ENCODE data around the gene NDUFS4.

The NDUFS4 gene

DNA sequence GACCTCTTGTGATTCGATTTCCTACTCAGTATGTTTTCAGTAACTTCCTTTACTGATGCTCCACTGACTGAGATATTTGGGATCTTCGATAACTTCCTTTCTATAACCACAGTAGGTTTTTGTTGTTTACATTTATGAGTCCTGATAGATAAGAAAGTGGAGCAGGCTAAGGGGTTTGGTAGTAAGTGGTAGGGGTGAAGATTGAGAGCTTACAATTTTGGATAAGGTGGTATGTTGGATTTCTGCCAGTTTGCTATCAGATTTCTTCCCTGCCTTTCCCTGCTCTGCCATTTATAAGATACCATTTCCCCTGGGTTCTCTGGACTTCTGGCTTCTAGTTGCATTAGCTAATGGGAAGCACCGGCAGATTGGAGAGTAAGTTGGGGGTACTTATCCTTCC lies 7.9 kb upstream of the NDUFS4 start:
- Histone ChIP-seq H3K36me3 (ENCODE audit: control insufficient read depth, insufficient read depth, low read length) (no peaks in the 10 kb centered on the region), H3K4me3 (ENCODE audit: low read length) (no peak overlapping the region), H3K9ac (ENCODE audit: low read length) (no peak overlapping the region), H3K9me3 (ENCODE audit: control insufficient read depth, low read length) (no peaks in the 10 kb centered on the region), H3K4me1 (ENCODE audit: control insufficient read depth, insufficient read depth, low read length) (peaks cover 8% of the 10 kb centered on the region), H3K27me3 (ENCODE audit: control insufficient read depth, insufficient read depth, low read length) (no peaks in the 10 kb centered on the region)

- Histone ChIP-seq H3K27me3 (ENCODE audit: control insufficient read depth, insufficient read depth, low read length) (no peaks in the 10 kb centered on the region), H3K9ac (ENCODE audit: low read length) (no peak overlapping the region), H3K36me3 (ENCODE audit: control insufficient read depth, insufficient read depth, low read length) (no peaks in the 10 kb centered on the region), H3K4me1 (ENCODE audit: control insufficient read depth, insufficient read depth, low read length) (no peaks in the 10 kb centered on the region), H3K9me3 (ENCODE audit: control insufficient read depth, low read length) (no peaks in the 10 kb centered on the region), H3K4me3 (ENCODE audit: low read length) (no peak overlapping the region)
Observed at GRCh38 chr5:53554444-53554843, 6.0 kb upstream of the NDUFS4 start.

DNA sequence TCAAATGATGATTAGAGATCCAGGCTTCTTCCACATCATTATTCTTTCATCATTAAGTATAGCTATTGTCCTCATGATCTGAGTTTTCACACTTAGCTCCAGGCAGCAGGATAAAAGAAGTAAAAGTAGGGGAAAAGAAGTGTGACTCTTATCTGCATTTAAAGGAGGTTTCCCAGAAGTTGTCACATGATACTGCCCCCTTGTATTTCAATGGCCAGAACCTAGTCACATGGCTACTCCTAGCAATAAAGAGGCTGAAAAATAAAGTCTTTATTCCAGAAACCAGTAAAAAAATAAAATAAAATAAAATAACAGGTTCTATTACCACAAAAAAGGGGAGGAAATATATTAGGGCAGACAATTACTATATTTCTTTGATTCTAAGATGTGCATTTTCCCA lies 5.3 kb upstream of the NDUFS4 start:
- H3K4me3 ChIP-seq (ENCODE audit: low read length), result no peak overlapping the region
- no peaks in the 10 kb centered on the region for H3K36me3 ChIP-seq (ENCODE audit: control insufficient read depth, insufficient read depth, low read length)
- no peak overlapping the region for H3K9ac ChIP-seq (ENCODE audit: low read length)

DNA sequence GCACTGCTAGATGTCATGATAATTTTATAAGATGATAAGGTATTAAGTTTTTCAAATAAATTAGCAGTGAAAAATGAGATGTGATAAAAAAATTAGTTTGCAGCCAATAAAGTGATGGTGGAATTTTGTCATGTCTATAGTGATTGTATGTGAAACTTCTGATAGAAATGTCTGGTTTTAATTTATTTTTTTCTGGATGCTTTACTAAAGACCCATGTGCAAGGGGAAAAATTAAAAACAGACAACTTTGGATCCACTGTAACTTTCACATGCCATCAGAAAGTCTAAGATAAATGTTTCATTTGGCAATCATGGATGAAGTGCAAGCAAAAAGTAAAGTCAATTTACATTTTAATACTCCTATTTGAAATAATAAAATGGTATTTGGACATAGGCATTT lies 4.4 kb upstream of the NDUFS4 start:
- no peaks in the 10 kb centered on the region for H3K27me3 ChIP-seq (ENCODE audit: control insufficient read depth, insufficient read depth, low read length)
- H3K36me3 ChIP-seq (ENCODE audit: control insufficient read depth, insufficient read depth, low read length), result no peaks in the 10 kb centered on the region
- H3K9me3 ChIP-seq (ENCODE audit: control insufficient read depth, low read length), result no peaks in the 10 kb centered on the region
- H3K4me1 ChIP-seq (ENCODE audit: control insufficient read depth, insufficient read depth, low read length), result peaks cover 7% of the 10 kb centered on the region
- no peak overlapping the region for H3K4me3 ChIP-seq (ENCODE audit: low read length)
- no peak overlapping the region for H3K9ac ChIP-seq (ENCODE audit: low read length)

More for the DNA sequence above, 5.3 kb upstream of the NDUFS4 start:
- H3K9me3 ChIP-seq (ENCODE audit: control insufficient read depth, low read length), result no peaks in the 10 kb centered on the region
- peaks cover 5% of the 10 kb centered on the region for H3K4me1 ChIP-seq (ENCODE audit: control insufficient read depth, insufficient read depth, low read length)
- H3K27me3 ChIP-seq (ENCODE audit: control insufficient read depth, insufficient read depth, low read length), result no peaks in the 10 kb centered on the region

- no peaks in the 10 kb centered on the region for H3K27me3 ChIP-seq (ENCODE audit: control insufficient read depth, insufficient read depth, low read length)
- no peaks in the 10 kb centered on the region for H3K9me3 ChIP-seq (ENCODE audit: control insufficient read depth, low read length)
- peaks cover 7% of the 10 kb centered on the region for H3K4me1 ChIP-seq (ENCODE audit: control insufficient read depth, insufficient read depth, low read length)
- H3K9ac ChIP-seq (ENCODE audit: low read length), result no peak overlapping the region
- H3K36me3 ChIP-seq (ENCODE audit: control insufficient read depth, insufficient read depth, low read length), result no peaks in the 10 kb centered on the region
- no peak overlapping the region for H3K4me3 ChIP-seq (ENCODE audit: low read length)
Observed at GRCh38 chr5:53557386-53557785, 3.1 kb upstream of the NDUFS4 start.

DNA sequence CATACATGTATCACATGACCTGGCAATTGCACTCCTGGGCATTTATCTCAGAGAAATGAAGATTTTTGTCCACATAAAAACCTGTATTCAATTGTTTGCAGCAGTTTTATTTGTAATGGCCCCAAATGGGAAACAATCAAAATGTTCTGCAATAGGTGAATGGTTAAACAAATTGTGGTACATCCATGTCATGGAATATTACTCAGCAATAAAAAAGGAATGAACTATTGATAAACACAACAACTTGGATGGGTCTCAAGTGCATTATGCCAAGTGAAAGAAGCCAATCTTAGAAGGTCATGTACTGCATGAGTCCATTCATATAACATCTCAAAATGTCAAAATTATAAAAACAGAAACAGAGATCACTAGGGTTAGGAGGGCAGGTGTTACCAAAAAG lies 1.5 kb upstream of the NDUFS4 start:
- no peak overlapping the region for H3K4me3 ChIP-seq (ENCODE audit: low read length)
- H3K27me3 ChIP-seq (ENCODE audit: control insufficient read depth, insufficient read depth, low read length), result no peaks in the 10 kb centered on the region
- no peaks in the 10 kb centered on the region for H3K9me3 ChIP-seq (ENCODE audit: control insufficient read depth, low read length)
- no peak overlapping the region for H3K9ac ChIP-seq (ENCODE audit: low read length)
- no peaks in the 10 kb centered on the region for H3K36me3 ChIP-seq (ENCODE audit: control insufficient read depth, insufficient read depth, low read length)
- H3K4me1 ChIP-seq (ENCODE audit: control insufficient read depth, insufficient read depth, low read length), result peaks cover 10% of the 10 kb centered on the region

GRCh38 chr5:53560028-53560427 lies 411 bp upstream of the NDUFS4 start:
- peaks cover 12% of the 10 kb centered on the region for H3K4me1 ChIP-seq (ENCODE audit: control insufficient read depth, insufficient read depth, low read length)
- no peaks in the 10 kb centered on the region for H3K9me3 ChIP-seq (ENCODE audit: control insufficient read depth, low read length)
- H3K4me3 ChIP-seq (ENCODE audit: low read length), result peak overlapping the region; percentile 82
- no peaks in the 10 kb centered on the region for H3K27me3 ChIP-seq (ENCODE audit: control insufficient read depth, insufficient read depth, low read length)
- peak overlapping the region; percentile 90 for H3K9ac ChIP-seq (ENCODE audit: low read length)
- H3K36me3 ChIP-seq (ENCODE audit: control insufficient read depth, insufficient read depth, low read length), result no peaks in the 10 kb centered on the region

DNA sequence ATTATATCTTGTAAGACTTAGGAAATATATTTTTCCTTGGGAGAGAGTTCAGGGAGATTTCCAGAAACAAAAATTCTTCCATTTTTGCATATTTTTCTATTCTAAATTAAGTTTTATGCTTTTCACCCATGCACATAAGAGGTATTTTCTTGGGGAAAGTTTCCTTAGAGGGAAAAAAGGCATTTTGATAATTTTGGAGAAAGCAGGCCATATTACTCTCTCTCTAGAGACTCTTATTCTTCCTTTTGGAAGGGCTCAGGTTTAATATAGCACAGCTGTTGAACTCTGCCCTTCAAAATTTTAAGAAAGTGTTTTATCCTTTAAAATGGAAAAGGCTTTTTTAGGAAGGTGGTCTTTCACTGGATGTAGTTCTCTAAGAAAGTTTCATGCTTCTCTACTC lies 8.0 kb downstream of the NDUFS4 start:
- Histone ChIP-seq H3K4me3 (ENCODE audit: low read length) (no peak overlapping the region), H3K9ac (ENCODE audit: low read length) (no peak overlapping the region), H3K27me3 (ENCODE audit: control insufficient read depth, insufficient read depth, low read length) (no peaks in the 10 kb centered on the region), H3K9me3 (ENCODE audit: control insufficient read depth, low read length) (no peaks in the 10 kb centered on the region), H3K36me3 (ENCODE audit: control insufficient read depth, insufficient read depth, low read length) (no peaks in the 10 kb centered on the region), H3K4me1 (ENCODE audit: control insufficient read depth, insufficient read depth, low read length) (peaks cover 5% of the 10 kb centered on the region)

GRCh38 chr5:53568871-53569270 lies 8.4 kb downstream of the NDUFS4 start:
- Histone ChIP-seq H3K4me1 (ENCODE audit: control insufficient read depth, insufficient read depth, low read length) (peaks cover 2% of the 10 kb centered on the region), H3K4me3 (ENCODE audit: low read length) (no peak overlapping the region), H3K9me3 (ENCODE audit: control insufficient read depth, low read length) (no peaks in the 10 kb centered on the region), H3K9ac (ENCODE audit: low read length) (no peak overlapping the region), H3K27me3 (ENCODE audit: control insufficient read depth, insufficient read depth, low read length) (no peaks in the 10 kb centered on the region), H3K36me3 (ENCODE audit: control insufficient read depth, insufficient read depth, low read length) (no peaks in the 10 kb centered on the region)

GRCh38 chr5:53569453-53569852 lies 9.0 kb downstream of the NDUFS4 start:
- H3K27me3 ChIP-seq (ENCODE audit: control insufficient read depth, insufficient read depth, low read length), result no peaks in the 10 kb centered on the region
- no peaks in the 10 kb centered on the region for H3K36me3 ChIP-seq (ENCODE audit: control insufficient read depth, insufficient read depth, low read length)
- no peaks in the 10 kb centered on the region for H3K9me3 ChIP-seq (ENCODE audit: control insufficient read depth, low read length)
- H3K4me1 ChIP-seq (ENCODE audit: control insufficient read depth, insufficient read depth, low read length), result no peaks in the 10 kb centered on the region
- H3K9ac ChIP-seq (ENCODE audit: low read length), result no peak overlapping the region
- H3K4me3 ChIP-seq (ENCODE audit: low read length), result no peak overlapping the region

GRCh38 chr5:53571403-53571802 lies 11.0 kb downstream of the NDUFS4 start:
- peaks cover 4% of the 10 kb centered on the region for H3K4me1 ChIP-seq (ENCODE audit: control insufficient read depth, insufficient read depth, low read length)
- no peak overlapping the region for H3K9ac ChIP-seq (ENCODE audit: low read length)
- no peaks in the 10 kb centered on the region for H3K9me3 ChIP-seq (ENCODE audit: control insufficient read depth, low read length)
- no peak overlapping the region for H3K4me3 ChIP-seq (ENCODE audit: low read length)
- H3K36me3 ChIP-seq (ENCODE audit: control insufficient read depth, insufficient read depth, low read length), result no peaks in the 10 kb centered on the region
- no peaks in the 10 kb centered on the region for H3K27me3 ChIP-seq (ENCODE audit: control insufficient read depth, insufficient read depth, low read length)

GRCh38 chr5:53575101-53575500 lies 14.7 kb downstream of the NDUFS4 start:
- Histone ChIP-seq H3K27me3 (ENCODE audit: control insufficient read depth, insufficient read depth, low read length) (no peaks in the 10 kb centered on the region), H3K9ac (ENCODE audit: low read length) (no peak overlapping the region), H3K4me3 (ENCODE audit: low read length) (no peak overlapping the region), H3K4me1 (ENCODE audit: control insufficient read depth, insufficient read depth, low read length) (peaks cover 13% of the 10 kb centered on the region), H3K36me3 (ENCODE audit: control insufficient read depth, insufficient read depth, low read length) (no peaks in the 10 kb centered on the region), H3K9me3 (ENCODE audit: control insufficient read depth, low read length) (no peaks in the 10 kb centered on the region)

DNA sequence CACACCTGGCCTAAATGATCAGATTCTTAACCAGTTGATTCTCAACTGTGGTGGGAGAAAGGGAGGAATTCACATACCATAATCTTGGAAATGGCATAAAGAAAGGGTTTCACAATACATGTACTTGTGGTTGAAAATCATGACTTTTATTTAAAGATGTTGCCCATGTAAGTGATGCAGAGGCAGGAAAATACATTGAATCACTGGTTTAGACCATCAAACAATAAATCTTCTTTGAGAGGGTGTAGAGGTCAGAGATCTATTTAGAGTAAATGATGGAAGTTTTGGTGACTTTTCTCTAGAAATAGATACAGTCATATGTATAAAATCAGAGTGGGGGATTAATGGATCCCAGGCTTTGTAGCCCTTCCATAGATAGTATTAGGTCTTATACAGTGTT lies 15.4 kb downstream of the NDUFS4 start:
- no peaks in the 10 kb centered on the region for H3K36me3 ChIP-seq (ENCODE audit: control insufficient read depth, insufficient read depth, low read length)
- H3K4me1 ChIP-seq (ENCODE audit: control insufficient read depth, insufficient read depth, low read length), result peaks cover 13% of the 10 kb centered on the region
- H3K27me3 ChIP-seq (ENCODE audit: control insufficient read depth, insufficient read depth, low read length), result no peaks in the 10 kb centered on the region

More for the DNA sequence above, 15.4 kb downstream of the NDUFS4 start:
- Histone ChIP-seq H3K4me3 (ENCODE audit: low read length) (no peak overlapping the region), H3K9ac (ENCODE audit: low read length) (no peak overlapping the region), H3K9me3 (ENCODE audit: control insufficient read depth, low read length) (no peaks in the 10 kb centered on the region)

All from mucosa of stomach (tissue), 1 donor.